B cell (primary cell): Measurements from ENCODE around the gene INSM1.

Source experiments
- EZH2 ChIP-seq: IDR thresholded peaks from 2 replicates; pipeline ENCODE4 v1.6.1; 2012; ENCODE audit warnings: borderline replicate concordance, low read depth, mild to moderate bottlenecking, moderate library complexity, low read length; ENCODE audit not compliant: insufficient read depth, poor library complexity, severe bottlenecking
- TF ChIP-seq, protein P1 (sequence below): fragments of 200-600 bp; IDR thresholded peaks from one replicate; pipeline ENCODE4 v1.8.0; 2022; ENCODE audit warnings: antibody characterized with exemption, mild to moderate bottlenecking

DNA sequence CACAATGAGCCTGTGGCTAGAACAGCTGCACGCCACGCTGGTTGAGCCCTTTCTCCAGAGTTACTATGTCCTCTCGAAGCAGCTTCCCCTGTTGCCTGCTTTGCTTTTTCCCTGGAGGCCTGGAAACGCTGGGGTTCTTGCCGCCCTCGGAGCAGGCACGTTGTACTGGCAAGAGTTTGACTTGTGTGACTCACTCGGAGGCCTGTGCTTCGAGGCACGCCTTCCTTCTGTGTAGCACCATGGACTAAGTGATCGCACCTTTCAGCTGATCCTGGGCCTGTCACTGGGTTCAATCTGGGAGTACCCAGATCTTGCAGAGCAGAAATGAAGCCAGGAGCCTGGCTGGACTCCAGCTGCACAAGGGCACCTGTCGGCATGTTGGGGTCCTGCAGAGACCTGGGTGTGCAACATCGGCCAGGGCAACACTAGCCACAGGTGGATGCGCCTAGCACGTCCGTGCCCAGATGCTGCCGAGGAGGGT, 5.2 kb downstream of the INSM1 start:
- no peak for TF ChIP-seq EZH2
- TF ChIP-seq, protein P1, sequence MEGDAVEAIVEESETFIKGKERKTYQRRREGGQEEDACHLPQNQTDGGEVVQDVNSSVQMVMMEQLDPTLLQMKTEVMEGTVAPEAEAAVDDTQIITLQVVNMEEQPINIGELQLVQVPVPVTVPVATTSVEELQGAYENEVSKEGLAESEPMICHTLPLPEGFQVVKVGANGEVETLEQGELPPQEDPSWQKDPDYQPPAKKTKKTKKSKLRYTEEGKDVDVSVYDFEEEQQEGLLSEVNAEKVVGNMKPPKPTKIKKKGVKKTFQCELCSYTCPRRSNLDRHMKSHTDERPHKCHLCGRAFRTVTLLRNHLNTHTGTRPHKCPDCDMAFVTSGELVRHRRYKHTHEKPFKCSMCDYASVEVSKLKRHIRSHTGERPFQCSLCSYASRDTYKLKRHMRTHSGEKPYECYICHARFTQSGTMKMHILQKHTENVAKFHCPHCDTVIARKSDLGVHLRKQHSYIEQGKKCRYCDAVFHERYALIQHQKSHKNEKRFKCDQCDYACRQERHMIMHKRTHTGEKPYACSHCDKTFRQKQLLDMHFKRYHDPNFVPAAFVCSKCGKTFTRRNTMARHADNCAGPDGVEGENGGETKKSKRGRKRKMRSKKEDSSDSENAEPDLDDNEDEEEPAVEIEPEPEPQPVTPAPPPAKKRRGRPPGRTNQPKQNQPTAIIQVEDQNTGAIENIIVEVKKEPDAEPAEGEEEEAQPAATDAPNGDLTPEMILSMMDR: no peak
